NCI-H146 treated with DMSO at 0.1 percent for 48 hours (cell line): ENCODE data around the gene EPAS1.
"Not testable (repeated sequence)": the region's sequence is repeated elsewhere in the genome, so short reads cannot be mapped to it uniquely, and the experiment has no call there.

Experiments used
- DNase-seq: peaks from one replicate; lab custom pipeline; 2025; ENCODE audit not compliant: unreplicated experiment; lab: John Stamatoyannopoulos, UW

The EPAS1 gene

GRCh38 chr2:46394649-46395510 lies 97.7 kb downstream of the EPAS1 start:
- DNase-seq: no peak

- not testable (repeated sequence) for DNase-seq
Measured at GRCh38 chr2:46395730-46396129, 98.5 kb downstream of the EPAS1 start.

GRCh38 chr2:46400016-46400415 lies 102.8 kb downstream of the EPAS1 start:
- DNase-seq: no peak

GRCh38 chr2:46402874-46403273 lies 105.7 kb downstream of the EPAS1 start:
- no peak for DNase-seq

- DNase-seq: no peak
Measured at GRCh38 chr2:46404181-46404759, 107.1 kb downstream of the EPAS1 start.

GRCh38 chr2:46407852-46408455 lies 110.7 kb downstream of the EPAS1 start:
- no peak for DNase-seq

- DNase-seq: no peak
Measured at GRCh38 chr2:46409756-46410155, 112.5 kb downstream of the EPAS1 start.

- no peak for DNase-seq
Measured at GRCh38 chr2:46410273-46411244, 113.4 kb downstream of the EPAS1 start.

- DNase-seq: no peak
Measured at GRCh38 chr2:46411245-46411641, 114.0 kb downstream of the EPAS1 start.

GRCh38 chr2:46411985-46412384 lies 114.8 kb downstream of the EPAS1 start:
- no peak for DNase-seq

GRCh38 chr2:46413111-46413510 lies 115.9 kb downstream of the EPAS1 start:
- no peak for DNase-seq

GRCh38 chr2:46413631-46414030 lies 116.4 kb downstream of the EPAS1 start:
- no peak for DNase-seq

GRCh38 chr2:46414701-46415100 lies 117.5 kb downstream of the EPAS1 start:
- no peak for DNase-seq

- no peak for DNase-seq
Measured at GRCh38 chr2:46416280-46416679, 119.1 kb downstream of the EPAS1 start.

GRCh38 chr2:46416739-46417403 lies 119.7 kb downstream of the EPAS1 start:
- no peak for DNase-seq

GRCh38 chr2:46420945-46421344 lies 123.7 kb downstream of the EPAS1 start:
- DNase-seq: no peak

GRCh38 chr2:46421361-46421760 lies 124.2 kb downstream of the EPAS1 start:
- DNase-seq: no peak

GRCh38 chr2:46422717-46423394 lies 125.6 kb downstream of the EPAS1 start:
- DNase-seq: no peak

GRCh38 chr2:46424937-46425336 lies 127.7 kb downstream of the EPAS1 start:
- no peak for DNase-seq

GRCh38 chr2:46428911-46429436 lies 131.8 kb downstream of the EPAS1 start:
- DNase-seq: no peak
